ENCODE measurements around the gene LACTB.

GRCh38 chr15:63172851-63173451, 51.3 kb downstream of the LACTB start:
- TF ChIP-seq ZNF432 (CRISPR knock-in tag; IDR thresholded peaks at IDR 0.05; ENCODE audit: borderline replicate concordance) (no peak), CHCHD3 (CRISPR knock-in tag; IDR thresholded peaks at IDR 0.05) (no peak), REST (IDR thresholded peaks at IDR 0.05; ENCODE audit: borderline replicate concordance in 1 of 2, low read depth in 1 of 2, low read length in 2 of 2) (no peak), SOX6 (IDR thresholded peaks at IDR 0.05) (no peak), SOX6 (CRISPR knock-in tag; IDR thresholded peaks at IDR 0.05) (no peak), TP53 (CRISPR knock-in tag; conservative IDR thresholded peaks at IDR 0.05) (no peak), ZNF274 (CRISPR knock-in tag; IDR thresholded peaks at IDR 0.05) (no peak), CTCF (CRISPR knock-in tag; IDR thresholded peaks at IDR 0.05) (no peak), ZNF124 (CRISPR knock-in tag; IDR thresholded peaks at IDR 0.05) (no peak), MEIS1 (CRISPR knock-in tag; IDR thresholded peaks at IDR 0.05; ENCODE audit: borderline replicate concordance) (no peak), BCL6 (CRISPR knock-in tag; IDR thresholded peaks at IDR 0.05) (no peak)

Measured in HepG2 (cell line).